Measurements from ENCODE around the gene DENND1A. TPM values are rescaled to one million over a fixed set of nuclear protein-coding genes. Genes with fewer than 3 reads are reported as not detected.

Gene DENND1A
- total RNA-seq, 1 donor = 22.9 TPM

- no peak overlapping the region for H3K4me3 ChIP-seq (ENCODE audit: low read depth, low read length)
- no peak for DNase-seq (ENCODE audit: low read depth)
- TF ChIP-seq CTCF (IDR thresholded peaks at IDR 0.05; ENCODE audit: insufficient read depth, low read depth, low read length) = no peak
Observed at GRCh38 chr9:123561046-123561445, 368.9 kb downstream of the DENND1A start.

GRCh38 chr9:123556464-123557435 lies 373.2 kb downstream of the DENND1A start:
- DNase-seq (ENCODE audit: low read depth) = no peak

GRCh38 chr9:123555646-123556045 lies 374.3 kb downstream of the DENND1A start:
- no peak overlapping the region for H3K4me3 ChIP-seq (ENCODE audit: low read depth, low read length)
- no peak for TF ChIP-seq CTCF (IDR thresholded peaks at IDR 0.05; ENCODE audit: insufficient read depth, low read depth, low read length)
- no peak for DNase-seq (ENCODE audit: low read depth)

More at GRCh38 chr9:123556464-123557435, 373.2 kb downstream of the DENND1A start:
- no peak overlapping the region for H3K4me3 ChIP-seq (ENCODE audit: low read depth, low read length)
- no peak for TF ChIP-seq CTCF (IDR thresholded peaks at IDR 0.05; ENCODE audit: insufficient read depth, low read depth, low read length)

GRCh38 chr9:123552530-123552929 lies 377.4 kb downstream of the DENND1A start:
- no peak overlapping the region for H3K4me3 ChIP-seq (ENCODE audit: low read depth, low read length)
- TF ChIP-seq CTCF (IDR thresholded peaks at IDR 0.05; ENCODE audit: insufficient read depth, low read depth, low read length) = no peak
- DNase-seq (ENCODE audit: low read depth) = no peak

DNA sequence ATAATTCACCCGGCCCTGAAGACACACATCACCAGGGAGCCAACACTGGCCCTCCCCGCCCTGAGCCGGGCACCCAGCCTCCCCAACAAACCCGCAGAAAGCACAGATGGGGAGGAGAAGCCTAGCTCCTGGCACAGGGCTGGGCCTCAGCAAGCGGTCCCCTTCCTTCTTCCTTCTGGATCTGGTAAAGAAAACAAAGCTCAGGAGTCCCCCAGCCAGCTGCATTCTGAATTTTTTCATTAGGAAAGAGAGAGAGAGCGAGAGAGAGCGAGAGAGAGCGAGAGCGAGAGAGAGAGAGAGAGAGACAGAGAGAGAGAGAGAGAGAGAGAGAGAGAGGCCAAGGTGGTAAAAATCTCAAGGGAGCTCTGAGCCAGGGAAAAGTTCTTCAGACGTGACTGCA lies 378.2 kb downstream of the DENND1A start:
- no peak for TF ChIP-seq CTCF (IDR thresholded peaks at IDR 0.05; ENCODE audit: insufficient read depth, low read depth, low read length)
- DNase-seq (ENCODE audit: low read depth) = no peak
- H3K4me3 ChIP-seq (ENCODE audit: low read depth, low read length) = no peak overlapping the region

DNA sequence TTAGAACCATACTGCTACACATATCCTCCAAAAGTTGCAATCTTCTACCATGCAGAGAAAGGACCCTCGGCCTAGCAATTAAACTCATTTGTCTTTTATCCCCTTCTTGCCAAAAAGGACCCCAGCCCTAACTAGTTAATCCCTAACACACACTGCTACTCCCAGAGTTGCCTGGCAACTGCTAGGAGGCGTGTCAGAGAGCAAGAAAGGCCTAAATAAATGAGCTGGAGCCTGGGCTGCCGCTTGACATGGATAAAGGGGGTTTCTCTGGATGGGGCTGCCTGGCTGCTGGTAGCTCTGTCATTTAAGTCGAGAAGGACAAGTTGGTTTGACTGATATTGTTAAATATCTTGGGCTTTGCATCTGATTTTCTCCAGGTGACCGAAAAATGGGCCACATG lies 379.1 kb downstream of the DENND1A start:
- DNase-seq (ENCODE audit: low read depth) = no peak

More for the DNA sequence above, 379.1 kb downstream of the DENND1A start:
- no peak for TF ChIP-seq CTCF (IDR thresholded peaks at IDR 0.05; ENCODE audit: insufficient read depth, low read depth, low read length)
- H3K4me3 ChIP-seq (ENCODE audit: low read depth, low read length) = no peak overlapping the region

All from fibroblast of villous mesenchyme (primary cell).